ENCODE data around the gene GREM2.

DNA sequence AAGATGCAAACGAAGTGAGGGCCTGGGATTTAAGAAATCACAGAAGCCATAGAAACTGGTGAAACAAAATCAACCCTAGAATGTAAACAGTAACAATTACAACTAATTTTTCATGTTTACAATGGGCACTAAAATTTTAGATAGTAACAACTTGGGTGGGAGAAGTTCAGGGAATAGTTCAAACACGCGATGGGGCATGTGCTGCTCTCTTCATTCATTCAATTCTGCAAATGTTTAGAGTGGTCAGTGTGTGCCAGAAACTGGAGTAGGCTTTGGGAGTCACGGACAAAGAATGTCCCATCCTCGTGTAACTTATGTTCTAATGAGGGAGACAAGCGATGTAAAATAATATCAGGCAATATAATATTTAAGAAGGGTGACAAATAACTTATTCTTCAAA, 133.4 kb downstream of the GREM2 start:
- no peak for TF ChIP-seq GATA3 (IDR thresholded peaks at IDR 0.05; ENCODE audit: low read depth, low read length)
- TF ChIP-seq GATA2 (IDR thresholded peaks at IDR 0.05; ENCODE audit: low read depth, low read length) = no peak

All from SH-SY5Y (cell line).